Upper lobe of right lung (tissue), 1 donor: ENCODE data around the gene MYMX. TPM values are rescaled to one million over a fixed set of nuclear protein-coding genes. Genes with fewer than 3 reads are reported as not detected.

Experiments used
- ATAC-seq: fragments of 200-7000 bp; cut with Tn5 transposase; one replicate; pipeline ENCODE4 v1.9.1; 2020; ENCODE audit warnings: mild to moderate bottlenecking, moderate library complexity
- DNase-seq: peaks from one replicate; pipeline ENCODE4 v3.0.0-alpha.2; 2020
- H3K27ac ChIP-seq: fragments of 200-600 bp; one replicate; pipeline ENCODE4 v1.8.0; 2022
- H3K27me3 ChIP-seq: fragments of 200-600 bp; one replicate; pipeline ENCODE4 v1.8.0; 2022; ENCODE audit warnings: mild to moderate bottlenecking
- H3K36me3 ChIP-seq: fragments of 200-600 bp; one replicate; pipeline ENCODE4 v1.8.0; 2022
- H3K4me1 ChIP-seq: fragments of 200-600 bp; one replicate; pipeline ENCODE4 v1.8.0; 2022
- H3K4me3 ChIP-seq: fragments of 200-600 bp; one replicate; pipeline ENCODE4 v1.8.0; 2022; ENCODE audit warnings: mild to moderate bottlenecking
- H3K9me3 ChIP-seq: fragments of 200-600 bp; one replicate; pipeline ENCODE4 v1.8.0; 2022
- intact Hi-C: fragments of 100-400 bp; cut with DNase I; formaldehyde crosslinking; loops from one replicate; pipeline ENCODE4 v1.11.0; 2022
- total RNA-seq: library from RNA; stranded (reverse); fragmentation: NEBNext Ultra II Directional; extraction: Animal tissue kit (Norgen Biotek cat#: 25700); gene quantifications from one replicate; pipeline ENCODE4 v1.2.1, GENCODE V29; 2021
- TF ChIP-seq, protein P1 (sequence below): fragments of 200-600 bp; IDR thresholded peaks from one replicate; pipeline ENCODE4 v1.8.0; 2022; ENCODE audit warnings: antibody characterized with exemption
- donor health status: DM: no; HTN: yes; CAD: no; lungs with severe emphysema.

Gene MYMX
- total RNA-seq, 1 donor from 2014 or later = 0.52 TPM

DNA sequence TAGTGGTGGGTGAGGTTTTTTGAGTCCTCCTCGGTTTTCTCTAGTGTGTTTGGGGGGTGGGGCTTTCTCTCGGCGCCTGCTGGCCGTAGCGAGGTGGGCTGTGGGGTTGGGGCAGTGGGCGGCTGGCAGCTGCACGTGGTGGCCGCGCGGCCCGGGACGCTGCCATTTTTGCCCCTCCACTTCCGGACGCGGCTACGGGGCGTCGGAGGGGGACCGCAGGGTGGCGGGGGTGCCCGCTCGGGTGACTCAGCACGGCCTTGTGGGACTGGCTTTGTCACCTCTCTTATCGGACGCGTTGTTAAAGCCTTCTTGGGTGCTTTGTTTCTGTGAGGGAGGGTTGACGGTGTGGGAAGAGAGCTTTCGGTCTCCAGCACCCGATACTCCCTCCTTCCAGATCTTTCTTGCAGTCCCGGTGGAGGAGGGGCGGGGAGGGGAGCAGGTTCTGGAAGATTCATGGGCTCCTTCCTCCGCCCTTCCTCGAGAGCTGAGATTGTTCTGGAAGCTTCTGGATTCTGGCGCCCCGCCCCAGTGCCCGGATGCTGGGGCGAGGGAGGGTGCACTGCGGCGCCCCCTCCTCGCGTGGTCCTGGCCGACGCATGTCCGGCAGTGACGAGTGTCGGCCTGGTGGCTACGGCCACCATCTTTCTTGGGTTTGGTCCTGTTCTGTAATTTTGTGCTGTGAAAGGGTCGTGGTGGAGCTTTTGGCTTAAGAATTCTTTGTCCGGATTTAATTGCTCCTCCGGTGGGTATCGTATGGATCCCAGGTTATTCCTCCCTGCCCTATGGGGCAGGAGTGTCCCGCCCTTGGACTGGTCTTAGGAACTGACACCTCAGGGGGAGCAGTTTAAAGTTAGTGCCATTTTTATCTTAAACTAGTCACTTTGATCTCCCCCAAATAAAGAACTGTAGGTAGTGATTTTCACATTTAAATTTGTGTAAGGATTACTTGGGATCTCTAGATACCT lies 30.9 kb downstream of the MYMX start:
- Histone ChIP-seq H3K4me3 (peak overlapping the region; percentile 96), H3K4me1 (peaks cover 18% of the 10 kb centered on the region), H3K9me3 (no peaks in the 10 kb centered on the region), H3K27me3 (no peaks in the 10 kb centered on the region), H3K36me3 (peaks cover 39% of the 10 kb centered on the region), H3K27ac (peak overlapping the region; percentile 93)
- DNase-seq (peak; percentile 90), ATAC-seq (peak; percentile 63)
- TF ChIP-seq, protein P1, sequence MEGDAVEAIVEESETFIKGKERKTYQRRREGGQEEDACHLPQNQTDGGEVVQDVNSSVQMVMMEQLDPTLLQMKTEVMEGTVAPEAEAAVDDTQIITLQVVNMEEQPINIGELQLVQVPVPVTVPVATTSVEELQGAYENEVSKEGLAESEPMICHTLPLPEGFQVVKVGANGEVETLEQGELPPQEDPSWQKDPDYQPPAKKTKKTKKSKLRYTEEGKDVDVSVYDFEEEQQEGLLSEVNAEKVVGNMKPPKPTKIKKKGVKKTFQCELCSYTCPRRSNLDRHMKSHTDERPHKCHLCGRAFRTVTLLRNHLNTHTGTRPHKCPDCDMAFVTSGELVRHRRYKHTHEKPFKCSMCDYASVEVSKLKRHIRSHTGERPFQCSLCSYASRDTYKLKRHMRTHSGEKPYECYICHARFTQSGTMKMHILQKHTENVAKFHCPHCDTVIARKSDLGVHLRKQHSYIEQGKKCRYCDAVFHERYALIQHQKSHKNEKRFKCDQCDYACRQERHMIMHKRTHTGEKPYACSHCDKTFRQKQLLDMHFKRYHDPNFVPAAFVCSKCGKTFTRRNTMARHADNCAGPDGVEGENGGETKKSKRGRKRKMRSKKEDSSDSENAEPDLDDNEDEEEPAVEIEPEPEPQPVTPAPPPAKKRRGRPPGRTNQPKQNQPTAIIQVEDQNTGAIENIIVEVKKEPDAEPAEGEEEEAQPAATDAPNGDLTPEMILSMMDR = no peak
- intact Hi-C loops = no loop called here

DNA sequence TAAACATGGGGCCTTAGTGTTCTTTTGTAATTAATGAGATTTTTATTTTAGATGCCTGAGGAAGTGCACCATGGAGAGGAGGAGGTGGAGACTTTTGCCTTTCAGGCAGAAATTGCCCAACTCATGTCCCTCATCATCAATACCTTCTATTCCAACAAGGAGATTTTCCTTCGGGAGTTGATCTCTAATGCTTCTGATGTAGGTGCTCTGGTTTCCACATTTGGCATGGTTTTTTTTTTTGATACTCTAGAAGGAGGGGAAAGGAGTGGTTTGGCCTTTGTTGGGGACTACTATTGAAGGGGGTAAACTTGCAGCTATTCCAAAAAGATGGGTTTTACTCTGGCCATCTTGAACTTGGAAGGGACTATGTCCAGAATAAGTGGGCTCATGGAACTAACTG lies 31.9 kb downstream of the MYMX start:
- H3K9me3 ChIP-seq = no peaks in the 10 kb centered on the region
- H3K4me3 ChIP-seq = peak overlapping the region; percentile 96
- TF ChIP-seq, protein P1 = no peak
- H3K36me3 ChIP-seq = peaks cover 49% of the 10 kb centered on the region
- H3K4me1 ChIP-seq = peaks cover 18% of the 10 kb centered on the region
- no peak overlapping the region for H3K27ac ChIP-seq
- no peak for ATAC-seq
- intact Hi-C loops = no loop called here
- H3K27me3 ChIP-seq = no peaks in the 10 kb centered on the region
- no peak for DNase-seq

DNA sequence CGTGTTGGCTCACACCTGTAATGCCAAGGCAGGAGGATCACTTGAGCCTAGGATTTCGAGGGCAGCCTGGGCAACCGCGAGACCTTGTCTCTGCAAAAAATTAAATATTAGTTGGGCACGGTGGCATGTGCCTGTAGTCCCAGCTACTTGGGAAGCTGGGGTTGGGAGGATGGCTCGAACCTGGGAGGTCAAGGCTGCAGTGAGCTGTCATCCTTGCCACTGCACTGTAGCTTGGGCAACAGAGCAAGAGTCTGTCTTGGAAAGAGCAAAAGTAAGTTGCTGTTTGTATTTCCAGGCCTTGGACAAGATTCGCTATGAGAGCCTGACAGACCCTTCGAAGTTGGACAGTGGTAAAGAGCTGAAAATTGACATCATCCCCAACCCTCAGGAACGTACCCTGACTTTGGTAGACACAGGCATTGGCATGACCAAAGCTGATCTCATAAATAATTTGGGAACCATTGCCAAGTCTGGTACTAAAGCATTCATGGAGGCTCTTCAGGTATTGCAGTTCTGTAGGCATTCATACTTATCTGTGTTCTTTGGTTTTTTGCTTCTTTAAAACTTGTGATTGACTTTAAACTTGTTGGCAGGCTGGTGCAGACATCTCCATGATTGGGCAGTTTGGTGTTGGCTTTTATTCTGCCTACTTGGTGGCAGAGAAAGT lies 32.5 kb downstream of the MYMX start:
- peaks cover 21% of the 10 kb centered on the region for H3K4me1 ChIP-seq
- intact Hi-C loops = no loop called here
- ATAC-seq = no peak
- no peak for DNase-seq
- peaks cover 55% of the 10 kb centered on the region for H3K36me3 ChIP-seq
- H3K4me3 ChIP-seq = peak overlapping the region; percentile 96
- no peak overlapping the region for H3K27ac ChIP-seq
- no peaks in the 10 kb centered on the region for H3K9me3 ChIP-seq
- TF ChIP-seq, protein P1 = no peak
- no peaks in the 10 kb centered on the region for H3K27me3 ChIP-seq

DNA sequence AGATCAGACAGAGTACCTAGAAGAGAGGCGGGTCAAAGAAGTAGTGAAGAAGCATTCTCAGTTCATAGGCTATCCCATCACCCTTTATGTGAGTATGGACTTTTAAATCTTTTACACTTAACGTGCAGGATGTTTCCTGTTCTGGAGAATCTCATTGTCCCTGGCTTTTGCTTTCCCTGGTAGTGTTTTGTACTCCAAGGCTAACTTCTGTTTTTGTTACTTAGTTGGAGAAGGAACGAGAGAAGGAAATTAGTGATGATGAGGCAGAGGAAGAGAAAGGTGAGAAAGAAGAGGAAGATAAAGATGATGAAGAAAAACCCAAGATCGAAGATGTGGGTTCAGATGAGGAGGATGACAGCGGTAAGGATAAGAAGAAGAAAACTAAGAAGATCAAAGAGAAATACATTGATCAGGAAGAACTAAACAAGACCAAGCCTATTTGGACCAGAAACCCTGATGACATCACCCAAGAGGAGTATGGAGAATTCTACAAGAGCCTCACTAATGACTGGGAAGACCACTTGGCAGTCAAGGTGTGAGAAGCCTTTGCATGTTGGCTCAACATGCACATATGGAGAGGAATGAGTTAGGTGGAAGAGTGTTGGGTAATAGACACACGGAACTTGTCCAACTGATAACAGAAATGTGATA lies 33.5 kb downstream of the MYMX start:
- peaks cover 21% of the 10 kb centered on the region for H3K4me1 ChIP-seq
- DNase-seq = no peak
- TF ChIP-seq, protein P1 = no peak
- no peak overlapping the region for H3K27ac ChIP-seq
- no peaks in the 10 kb centered on the region for H3K27me3 ChIP-seq
- intact Hi-C loops = no loop called here
- no peaks in the 10 kb centered on the region for H3K9me3 ChIP-seq
- ATAC-seq = no peak
- peaks cover 65% of the 10 kb centered on the region for H3K36me3 ChIP-seq
- H3K4me3 ChIP-seq = no peak overlapping the region

DNA sequence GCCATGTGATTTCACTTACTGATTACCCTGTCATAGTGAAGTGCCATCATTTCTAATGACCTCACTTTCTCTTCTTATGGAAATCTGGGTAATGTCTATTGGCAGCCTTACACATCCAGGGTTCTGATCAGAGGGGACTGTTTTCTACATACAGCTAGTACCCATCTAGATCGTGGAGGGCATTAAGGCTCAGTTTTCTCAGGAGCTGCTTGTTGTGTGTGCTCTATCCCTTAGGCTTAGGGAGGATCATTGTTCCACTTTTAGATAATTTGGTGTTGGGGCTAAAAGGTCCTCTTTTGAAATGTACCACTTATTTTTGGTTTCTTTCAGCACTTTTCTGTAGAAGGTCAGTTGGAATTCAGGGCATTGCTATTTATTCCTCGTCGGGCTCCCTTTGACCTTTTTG lies 34.0 kb downstream of the MYMX start:
- DNase-seq (no peak), ATAC-seq (no peak)
- Histone ChIP-seq H3K27ac (no peak overlapping the region), H3K9me3 (no peaks in the 10 kb centered on the region), H3K4me3 (no peak overlapping the region), H3K27me3 (no peaks in the 10 kb centered on the region), H3K4me1 (peaks cover 21% of the 10 kb centered on the region), H3K36me3 (peaks cover 67% of the 10 kb centered on the region)
- TF ChIP-seq, protein P1 = no peak
- intact Hi-C loops = no loop called here
